SK-N-MC (cell line): ENCODE measurements around the gene DPYSL5.

ENCODE experiments used
- EZH2 ChIP-seq: fragments of 200-600 bp; sonication (generic); IDR thresholded peaks from one replicate; pipeline ENCODE4 v1.6.1; 2017; ENCODE audit warnings: antibody characterized with exemption
- POLR2AphosphoS5 ChIP-seq: IDR thresholded peaks from 2 replicates; pipeline ENCODE4 v1.6.1; 2012; ENCODE audit warnings: mild to moderate bottlenecking, low read depth, low read length, borderline replicate concordance

DNA sequence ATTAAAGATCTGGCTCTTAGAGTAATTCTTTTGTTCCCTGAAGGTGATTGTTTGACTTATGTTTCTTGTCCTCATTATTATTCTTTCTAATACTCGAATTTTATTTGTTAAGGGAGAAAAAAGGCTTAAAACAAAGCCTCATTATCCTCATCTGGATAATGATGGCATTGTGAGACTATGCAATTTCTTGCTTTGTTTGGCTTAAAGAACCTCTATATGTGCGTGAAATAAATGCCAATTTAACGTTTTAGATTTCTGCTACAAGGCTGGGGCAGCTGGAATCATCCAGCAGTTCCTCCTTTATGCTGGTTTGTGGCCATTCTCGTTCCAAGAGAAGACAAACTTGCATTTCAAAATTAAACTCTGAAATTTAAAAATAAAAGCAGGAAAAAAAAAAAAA is 4.9 kb upstream of the DPYSL5 start:
- TF ChIP-seq EZH2 (no peak), POLR2AphosphoS5 (no peak)
